ENCODE results near the gene MMRN2.
"Not testable (repeated sequence)": the region's sequence is repeated elsewhere in the genome, so short reads cannot be mapped to it uniquely, and the experiment has no call there.

Gene MMRN2

GRCh38 chr10:86957471-86958115, at the start of gene MMRN2:
Gene MMRN2, minus strand, starts transcription at chr10:86957615. Its CDS starts 74 bp downstream, at chr10:86957541.
- DNase-seq (ENCODE audit: low read depth) = no peak

- DNase-seq (ENCODE audit: low read depth) = not testable (repeated sequence)
Observed at GRCh38 chr10:87007124-87007523, 49.7 kb upstream of the MMRN2 start.

GRCh38 chr10:87000491-87000890, 43.1 kb upstream of the MMRN2 start:
- DNase-seq (ENCODE audit: low read depth) = no peak

- not testable (repeated sequence) for DNase-seq (ENCODE audit: low read depth)
Observed at GRCh38 chr10:86999802-87000403, 42.5 kb upstream of the MMRN2 start.

- DNase-seq (ENCODE audit: low read depth) = no peak
Observed at GRCh38 chr10:86992929-86993328, 35.5 kb upstream of the MMRN2 start.

GRCh38 chr10:86992456-86992855, 35.0 kb upstream of the MMRN2 start:
- no peak for DNase-seq (ENCODE audit: low read depth)

- not testable (repeated sequence) for DNase-seq (ENCODE audit: low read depth)
Observed at GRCh38 chr10:86991362-86991761, 33.9 kb upstream of the MMRN2 start.

- DNase-seq (ENCODE audit: low read depth) = no peak
Observed at GRCh38 chr10:86988520-86988919, 31.1 kb upstream of the MMRN2 start.

- DNase-seq (ENCODE audit: low read depth) = not testable (repeated sequence)
Observed at GRCh38 chr10:86984498-86984897, 27.1 kb upstream of the MMRN2 start.

- DNase-seq (ENCODE audit: low read depth) = no peak
Observed at GRCh38 chr10:86981716-86982115, 24.3 kb upstream of the MMRN2 start.

GRCh38 chr10:86981020-86981419, 23.6 kb upstream of the MMRN2 start:
- not testable (repeated sequence) for DNase-seq (ENCODE audit: low read depth)

GRCh38 chr10:86979977-86980448, 22.6 kb upstream of the MMRN2 start:
- no peak for DNase-seq (ENCODE audit: low read depth)

GRCh38 chr10:86979296-86979818, 21.9 kb upstream of the MMRN2 start:
- DNase-seq (ENCODE audit: low read depth) = no peak

GRCh38 chr10:86978457-86978856, 21.0 kb upstream of the MMRN2 start:
- DNase-seq (ENCODE audit: low read depth) = not testable (repeated sequence)

GRCh38 chr10:86976362-86977056, 19.1 kb upstream of the MMRN2 start:
- no peak for DNase-seq (ENCODE audit: low read depth)

GRCh38 chr10:86974484-86974883, 17.1 kb upstream of the MMRN2 start:
- no peak for DNase-seq (ENCODE audit: low read depth)

GRCh38 chr10:86972613-86973380, 15.4 kb upstream of the MMRN2 start:
- DNase-seq (ENCODE audit: low read depth) = no peak

GRCh38 chr10:86971232-86971991, 14.0 kb upstream of the MMRN2 start:
- peak; percentile 84 for DNase-seq (ENCODE audit: low read depth)

GRCh38 chr10:86970982-86971231, 13.5 kb upstream of the MMRN2 start:
- no peak for DNase-seq (ENCODE audit: low read depth)

GRCh38 chr10:86970162-86970981, 13.0 kb upstream of the MMRN2 start:
- no peak for DNase-seq (ENCODE audit: low read depth)
